Stomach (tissue), 4 donors: Measurements from ENCODE around the gene A4GALT.

Experiments
- POLR2A ChIP-seq, 4 donors: fragments of 450-650 bp; IDR thresholded peaks; one replicate each; pipeline ENCODE4 v1.6.1; 2016; ENCODE audit warnings: antibody characterized with exemption in 4 of 4, control low read depth in 2 of 4, mild to moderate bottlenecking in 1 of 4, moderate library complexity in 1 of 4
- POLR2AphosphoS5 ChIP-seq, 3 donors: sonication (generic); formaldehyde crosslinking; IDR thresholded peaks; one replicate each; pipeline ENCODE4 v1.6.1; 2016; ENCODE audit warnings: antibody characterized with exemption in 3 of 3

GRCh38 chr22:42649246-42650099, 71.2 kb downstream of the A4GALT start, which contains the start of gene CYB5R3:
- TF ChIP-seq POLR2A (IDR thresholded peaks at IDR 0.05) (peak in 1 of 4 donors; percentile 14), POLR2AphosphoS5 (IDR thresholded peaks at IDR 0.05) (peak in 2 of 3 donors; percentile 27 to 43)
